Parathyroid adenoma (tissue), 2 donors: ENCODE measurements around the gene COX5B.
"Not testable (repeated sequence)": the region's sequence is repeated elsewhere in the genome, so short reads cannot be mapped to it uniquely, and the experiment has no call there.

ENCODE experiments used
- H2AFZ ChIP-seq: fragments of 300-600 bp; sonication (generic); one replicate; pipeline ENCODE4 v1.7.0; 2017; ENCODE audit warnings: antibody characterized with exemption, mild to moderate bottlenecking
- H3K27ac ChIP-seq: fragments of 300-600 bp; sonication (generic); one replicate; pipeline ENCODE4 v1.7.0; 2017
- H3K27me3 ChIP-seq: fragments of 300-600 bp; sonication (generic); one replicate; pipeline ENCODE4 v1.7.0; 2017; ENCODE audit warnings: low read length; ENCODE audit not compliant: control insufficient read depth, insufficient read depth
- H3K36me3 ChIP-seq: fragments of 300-600 bp; sonication (generic); one replicate; pipeline ENCODE4 v1.7.0; 2017; ENCODE audit warnings: low read length; ENCODE audit not compliant: control insufficient read depth, insufficient read depth
- H3K4me1 ChIP-seq: fragments of 300-600 bp; sonication (generic); one replicate; pipeline ENCODE4 v1.7.0; 2017; ENCODE audit warnings: control low read depth
- H3K4me2 ChIP-seq: fragments of 300-600 bp; sonication (generic); one replicate; pipeline ENCODE4 v1.7.0; 2017; ENCODE audit warnings: low read length
- H3K4me3 ChIP-seq: fragments of 300-600 bp; sonication (generic); one replicate; pipeline ENCODE4 v1.7.0; 2017; ENCODE audit warnings: low read depth, low read length
- H3K79me2 ChIP-seq: fragments of 300-600 bp; sonication (generic); one replicate; pipeline ENCODE4 v1.7.0; 2017; ENCODE audit warnings: control low read depth
- H3K9ac ChIP-seq: fragments of 300-600 bp; sonication (generic); one replicate; pipeline ENCODE4 v1.7.0; 2017; ENCODE audit warnings: mild to moderate bottlenecking
- H3K9me3 ChIP-seq: fragments of 300-600 bp; sonication (generic); one replicate; pipeline ENCODE4 v1.7.0; 2017; ENCODE audit warnings: low read length; ENCODE audit not compliant: control insufficient read depth
- CTCF ChIP-seq: fragments of 300-600 bp; sonication (generic); IDR thresholded peaks from one replicate; pipeline ENCODE4 v1.7.0; 2017; ENCODE audit warnings: antibody characterized with exemption, mild to moderate bottlenecking
- donor health status: primary hyperparathyroidism.

Gene COX5B

GRCh38 chr2:97617911-97618310 lies 28.0 kb upstream of the COX5B start:
- no peaks in the 10 kb centered on the region for H3K79me2 ChIP-seq
- no peak overlapping the region for H3K4me3 ChIP-seq
- no peak overlapping the region for H2AFZ ChIP-seq
- H3K27ac ChIP-seq: no peak overlapping the region
- H3K4me1 ChIP-seq: no peaks in the 10 kb centered on the region
- no peak for TF ChIP-seq CTCF
- H3K4me2 ChIP-seq: no peak overlapping the region
- no peaks in the 10 kb centered on the region for H3K27me3 ChIP-seq
- H3K36me3 ChIP-seq: no peaks in the 10 kb centered on the region
- H3K9me3 ChIP-seq: no peaks in the 10 kb centered on the region
- no peak overlapping the region for H3K9ac ChIP-seq

DNA sequence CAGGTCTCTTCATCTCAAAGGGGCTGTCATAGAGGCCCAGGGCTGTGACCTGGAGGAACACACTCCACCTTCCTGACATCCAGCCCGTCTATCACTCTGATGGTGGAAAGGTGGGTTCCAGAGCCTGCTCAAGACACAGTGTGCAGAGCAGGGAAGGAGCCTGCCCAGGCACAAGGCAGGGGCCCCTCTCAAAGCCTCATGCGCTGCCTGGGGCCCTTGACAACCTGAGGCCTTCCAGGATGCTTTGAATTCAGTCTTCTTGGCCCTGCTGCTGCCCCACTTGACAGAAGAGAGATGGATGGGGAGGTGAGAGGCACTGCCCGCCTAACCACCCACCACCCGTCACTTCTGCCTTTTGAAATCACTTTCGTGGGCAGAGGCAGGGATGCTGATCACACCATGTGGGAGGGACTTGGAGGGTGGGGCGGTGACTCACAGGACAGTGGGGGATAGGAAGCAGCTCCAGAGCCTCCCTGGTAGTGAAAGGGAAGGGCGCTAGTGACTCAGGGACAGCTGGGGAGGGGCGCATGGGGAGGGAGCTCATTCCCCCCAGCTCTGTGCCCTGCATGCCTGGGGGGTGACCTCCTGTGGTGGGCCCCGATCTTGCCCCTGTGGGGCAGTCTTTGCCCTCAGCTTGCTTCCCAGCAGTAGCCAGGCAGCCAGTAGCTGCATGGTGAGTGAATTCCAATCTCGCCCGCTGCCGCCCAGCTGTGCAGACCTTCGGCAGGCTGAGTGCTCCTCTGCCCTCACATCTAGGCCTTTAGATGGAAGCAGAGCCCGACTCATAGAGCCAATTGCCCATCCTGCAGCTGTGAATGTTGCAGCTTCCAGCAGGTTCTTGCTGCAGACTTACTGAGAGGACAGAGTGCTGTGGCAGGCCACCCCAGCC lies 26.7 kb upstream of the COX5B start:
- not testable (repeated sequence) for H3K9me3 ChIP-seq, H3K27ac ChIP-seq, H3K4me2 ChIP-seq, H3K4me3 ChIP-seq, H3K9ac ChIP-seq, H2AFZ ChIP-seq, H3K79me2 ChIP-seq, H3K27me3 ChIP-seq, H3K36me3 ChIP-seq, H3K4me1 ChIP-seq

DNA sequence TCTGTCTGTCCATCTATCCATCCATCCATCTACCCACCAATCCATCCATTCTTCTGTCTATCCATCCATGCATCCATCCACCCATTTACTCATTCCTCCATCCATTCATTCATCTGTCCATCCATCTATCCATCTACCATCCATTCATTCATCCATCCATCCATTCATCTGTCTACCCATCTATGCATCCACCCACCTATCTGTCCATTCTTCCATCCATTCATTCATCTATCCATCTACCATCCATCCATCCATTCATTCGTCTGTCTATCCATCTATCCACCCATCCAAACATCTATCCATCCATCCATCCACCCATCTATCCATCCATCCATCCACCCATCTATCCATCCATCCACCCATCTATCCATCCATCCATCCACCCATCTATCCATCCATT lies 25.4 kb upstream of the COX5B start:
- not testable (repeated sequence) for H2AFZ ChIP-seq, H3K9ac ChIP-seq, H3K27ac ChIP-seq, H3K27me3 ChIP-seq, H3K4me1 ChIP-seq, H3K79me2 ChIP-seq, H3K9me3 ChIP-seq, H3K4me3 ChIP-seq, H3K4me2 ChIP-seq, H3K36me3 ChIP-seq

DNA sequence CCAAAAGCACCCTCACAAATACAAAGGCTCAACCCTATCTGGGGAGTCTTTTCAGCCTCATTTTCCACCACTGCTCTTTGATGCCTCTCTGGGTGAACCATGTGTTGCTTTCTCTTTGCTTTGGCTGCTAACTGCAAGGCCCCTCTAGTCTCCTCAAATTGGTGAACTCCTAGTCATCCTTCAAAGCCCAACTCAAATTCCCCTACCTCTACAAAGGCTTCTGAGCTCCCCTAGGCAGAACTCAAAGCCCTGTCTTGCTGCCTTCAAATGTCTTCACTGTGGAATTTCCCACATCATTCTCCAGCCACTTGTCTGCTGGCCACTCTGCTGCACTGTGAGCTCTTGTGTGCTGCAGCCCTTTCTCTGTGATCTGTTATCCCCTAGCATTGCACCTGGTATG lies 22.9 kb upstream of the COX5B start:
- H3K9ac ChIP-seq, H2AFZ ChIP-seq, H3K27ac ChIP-seq, H3K79me2 ChIP-seq, H3K4me3 ChIP-seq, H3K9me3 ChIP-seq, H3K4me2 ChIP-seq, H3K4me1 ChIP-seq, H3K36me3 ChIP-seq, H3K27me3 ChIP-seq: not testable (repeated sequence)

GRCh38 chr2:97625354-97626048 lies 20.4 kb upstream of the COX5B start:
- not testable (repeated sequence) for H3K4me3 ChIP-seq, H3K9ac ChIP-seq, H3K36me3 ChIP-seq, H3K4me2 ChIP-seq, H3K79me2 ChIP-seq, H3K27me3 ChIP-seq, H3K4me1 ChIP-seq, H3K9me3 ChIP-seq, H3K27ac ChIP-seq, H2AFZ ChIP-seq

- H3K27me3 ChIP-seq, H3K4me1 ChIP-seq, H3K36me3 ChIP-seq, H3K9me3 ChIP-seq, H2AFZ ChIP-seq, H3K9ac ChIP-seq, H3K79me2 ChIP-seq, H3K4me3 ChIP-seq, H3K4me2 ChIP-seq, H3K27ac ChIP-seq: not testable (repeated sequence)
Measured at GRCh38 chr2:97626049-97626430, 19.8 kb upstream of the COX5B start.

DNA sequence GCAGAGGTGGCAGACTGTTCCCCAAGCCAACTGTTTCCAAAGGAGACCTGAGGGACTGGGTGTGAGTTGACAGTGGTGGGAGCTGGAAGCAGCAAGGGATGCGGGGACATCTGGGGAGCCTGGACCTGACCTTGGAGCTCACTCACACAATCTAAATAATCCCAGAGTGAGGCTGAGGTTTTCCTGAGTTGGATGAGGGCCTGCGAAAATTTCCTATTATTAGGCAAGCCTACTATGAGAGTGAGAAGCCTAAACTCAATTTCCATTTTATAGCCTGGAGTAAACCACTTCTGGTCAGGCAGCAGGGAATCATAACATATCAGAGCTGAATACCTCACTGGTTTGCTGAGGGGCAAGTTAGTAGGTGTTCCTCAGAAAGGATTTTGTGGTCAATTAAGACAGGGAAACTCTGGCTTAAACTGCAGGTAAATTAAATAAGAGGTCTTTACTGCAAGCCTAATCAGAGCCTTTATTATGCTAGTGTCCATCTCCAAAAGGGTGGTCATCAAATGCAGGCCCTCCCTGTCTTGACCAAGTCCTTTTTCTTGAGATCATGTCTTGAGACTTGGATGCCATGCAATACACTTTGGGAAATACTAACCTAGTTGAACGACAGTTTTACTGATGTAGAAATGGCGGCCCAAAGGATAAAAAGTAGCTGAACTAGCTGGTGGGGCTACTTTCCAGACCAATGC lies 1.7 kb upstream of the COX5B start:
- peaks cover 5% of the 10 kb centered on the region for H3K79me2 ChIP-seq
- no peaks in the 10 kb centered on the region for H3K36me3 ChIP-seq
- no peak for TF ChIP-seq CTCF
- no peak overlapping the region for H3K4me3 ChIP-seq
- H2AFZ ChIP-seq: no peak overlapping the region
- H3K27ac ChIP-seq: no peak overlapping the region
- H3K9ac ChIP-seq: no peak overlapping the region
- H3K27me3 ChIP-seq: no peaks in the 10 kb centered on the region
- peaks cover 13% of the 10 kb centered on the region for H3K4me1 ChIP-seq
- H3K9me3 ChIP-seq: no peaks in the 10 kb centered on the region
- no peak overlapping the region for H3K4me2 ChIP-seq
